SK-N-SH (cell line): Measurements from ENCODE around the gene DNAJC4. TPM values are rescaled to one million over a fixed set of nuclear protein-coding genes. Genes with fewer than 3 reads are reported as not detected.
A peak's percentile ranks its signal among the peaks of the same experiment; 100 is the strongest.

ENCODE experiments used
- CTCF ChIA-PET: fragments of 300-600, 350-600 bp; formaldehyde crosslinking; extraction: SDS; loops from one replicate; lab custom pipeline; 2021; lab: Yijun Ruan, JAX
- POLR2A ChIA-PET: fragments of 350-600 bp; sonication (Branson Sonifier 250); formaldehyde crosslinking; extraction: SDS; loops from one replicate; lab custom pipeline; 2020; ENCODE audit warnings: antibody characterized with exemption, inconsistent platforms; lab: Yijun Ruan, JAX
- DNase-seq: peaks from one replicate; pipeline ENCODE4 v3.0.0; 2012
- H2AFZ ChIP-seq: fragments of 200-600 bp; sonication (generic); 2 replicates; pipeline ENCODE4 v1.8.1; 2016; ENCODE audit warnings: antibody characterized with exemption, mild to moderate bottlenecking, low read depth
- H3F3A ChIP-seq: fragments of 200-600 bp; sonication (generic); replicated peaks from 2 replicates; pipeline ENCODE3; 2016; ENCODE audit warnings: antibody characterized with exemption, mild to moderate bottlenecking; ENCODE audit not compliant: insufficient read depth
- H3K27ac ChIP-seq, 2 experiments: fragments of 200-500 bp in 1 of 2; fragments of 200-600 bp in 1 of 2; sonication (Bioruptor generic) in 1 of 2; sonication (generic), shearing (Covaris generic) in 1 of 2; 2 replicates each; pipeline versions ENCODE4 v1.5.1 to v1.6.1; 2014 to 2016; ENCODE audit warnings: low read depth in 2 of 2, inconsistent platforms in 1 of 2, low read length in 1 of 2, mild to moderate bottlenecking in 1 of 2, mixed read lengths in 1 of 2
- H3K27me3 ChIP-seq: fragments of 200-600 bp; sonication (generic), shearing (Covaris generic); 2 replicates; pipeline ENCODE4 v1.6.1; 2016; ENCODE audit warnings: mixed run types; ENCODE audit not compliant: insufficient read depth
- H3K36me3 ChIP-seq, 2 experiments: fragments of 200-500 bp in 1 of 2; fragments of 200-600 bp in 1 of 2; sonication (Bioruptor generic) in 1 of 2; sonication (generic) in 1 of 2; replicated peaks in 1 of 2; 2 replicates each; pipeline versions ENCODE3 to v1.5.1; 2014 to 2016; ENCODE audit warnings: low read length in 1 of 2, mild to moderate bottlenecking in 1 of 2; ENCODE audit not compliant: insufficient read depth in 2 of 2, control insufficient read depth in 1 of 2
- H3K4me1 ChIP-seq, 2 experiments: fragments of 200-500 bp in 1 of 2; fragments of 200-600 bp in 1 of 2; sonication (Bioruptor generic) in 1 of 2; sonication (generic), shearing (Covaris generic) in 1 of 2; 2 replicates each; pipeline versions ENCODE4 v1.5.1 to v1.6.1; 2014 to 2016; ENCODE audit warnings: low read depth in 1 of 2, low read length in 1 of 2, mixed run types in 1 of 2; ENCODE audit not compliant: insufficient read depth in 2 of 2, control insufficient read depth in 1 of 2
- H3K4me2 ChIP-seq: fragments of 200-600 bp; sonication (generic), shearing (Covaris generic); 2 replicates; pipeline ENCODE4 v1.6.1; 2017; ENCODE audit warnings: mixed run types
- H3K4me3 ChIP-seq, 2 experiments: fragments of 200-500 bp in 1 of 2; fragments of 200-600 bp in 1 of 2; sonication (Bioruptor generic) in 1 of 2; sonication (generic), shearing (Covaris generic) in 1 of 2; 2 replicates each; pipeline versions ENCODE4 v1.5.1 to v1.8.1; 2014 to 2016; ENCODE audit warnings: low read depth in 2 of 2, inconsistent platforms in 1 of 2, low read length in 1 of 2, mild to moderate bottlenecking in 1 of 2, mixed read lengths in 1 of 2, moderate library complexity in 1 of 2
- H3K79me2 ChIP-seq: fragments of 200-600 bp; sonication (generic); 2 replicates; pipeline ENCODE4 v1.8.1; 2017; ENCODE audit warnings: mild to moderate bottlenecking; ENCODE audit not compliant: insufficient read depth
- H3K9ac ChIP-seq: fragments of 200-600 bp; sonication (generic); 2 replicates; pipeline ENCODE4 v1.6.1; 2017; ENCODE audit warnings: mixed run types
- H3K9me2 ChIP-seq: fragments of 200-600 bp; sonication (generic); 2 replicates; pipeline ENCODE4 v1.6.1; 2017; ENCODE audit warnings: mixed run types
- H3K9me3 ChIP-seq: fragments of 200-600 bp; sonication (generic); 2 replicates; pipeline ENCODE4 v1.6.1; 2017; ENCODE audit warnings: mixed run types, mild to moderate bottlenecking, moderate library complexity
- H4K20me1 ChIP-seq: fragments of 200-600 bp; sonication (generic); 2 replicates; pipeline ENCODE4 v1.6.1; 2017; ENCODE audit warnings: mild to moderate bottlenecking, mixed run types; ENCODE audit not compliant: insufficient read depth
- CHD2 ChIP-seq: fragments of 150-350 bp; IDR thresholded peaks from 2 replicates; pipeline ENCODE4 v1.6.1; 2018; ENCODE audit warnings: low read length; ENCODE audit not compliant: partially characterized antibody
- ELF1 ChIP-seq: IDR thresholded peaks from 2 replicates; pipeline ENCODE4 v1.4.0; 2012
- EP300 ChIP-seq, 2 experiments: IDR thresholded peaks; 2 replicates each; pipeline versions ENCODE4 v1.4.0 to v1.6.1; 2012; ENCODE audit warnings: borderline replicate concordance in 1 of 2, low read depth in 1 of 2, low read length in 1 of 2
- EZH2phosphoT487 ChIP-seq: fragments of 200-600 bp; sonication (generic); IDR thresholded peaks from 2 replicates; pipeline ENCODE4 v1.6.1; 2017; ENCODE audit warnings: low read depth, mixed run types, mild to moderate bottlenecking, antibody characterized with exemption, moderate library complexity, borderline replicate concordance
- FOSL2 ChIP-seq: IDR thresholded peaks from 2 replicates; pipeline ENCODE4 v1.4.0; 2012; ENCODE audit warnings: low read depth, mild to moderate bottlenecking, moderate library complexity, borderline replicate concordance
- FOXJ3 ChIP-seq: sonication (generic); formaldehyde crosslinking; IDR thresholded peaks from 2 replicates; pipeline ENCODE4 v1.5.1; 2020; ENCODE audit warnings: mild to moderate bottlenecking, missing genetic modification reagents
- GABPA ChIP-seq: IDR thresholded peaks from 2 replicates; pipeline ENCODE4 v1.4.0; 2012; ENCODE audit warnings: low read depth, mild to moderate bottlenecking
- JUND ChIP-seq: IDR thresholded peaks from 2 replicates; pipeline ENCODE4 v1.4.0; 2012
- MEF2A ChIP-seq: IDR thresholded peaks from 2 replicates; pipeline ENCODE4 v1.4.0; 2012; ENCODE audit warnings: low read depth, borderline replicate concordance
- MXI1 ChIP-seq: IDR thresholded peaks from 2 replicates; pipeline ENCODE4 v1.6.1; 2012; ENCODE audit warnings: mild to moderate bottlenecking, low read depth, low read length, improper control_type of control experiment
- NRF1 ChIP-seq: IDR thresholded peaks from 2 replicates; pipeline ENCODE4 v1.6.1; 2012; ENCODE audit warnings: low read depth, mild to moderate bottlenecking, low read length
- POLR2AphosphoS5 ChIP-seq: IDR thresholded peaks from 2 replicates; pipeline ENCODE4 v1.6.1; 2012; ENCODE audit warnings: low read depth, low read length
- RAD21 ChIP-seq: IDR thresholded peaks from 2 replicates; pipeline ENCODE4 v1.6.1; 2012; ENCODE audit warnings: mild to moderate bottlenecking, low read length
- RCOR1 ChIP-seq: fragments of 150-350 bp; IDR thresholded peaks from 2 replicates; pipeline ENCODE4 v1.6.1; 2017; ENCODE audit warnings: antibody characterized with exemption, low read length
- TCF12 ChIP-seq: IDR thresholded peaks from 2 replicates; pipeline ENCODE4 v1.4.0; 2012
- USF2 ChIP-seq: fragments of 150-350 bp; IDR thresholded peaks from 2 replicates; pipeline ENCODE4 v1.6.1; 2017; ENCODE audit warnings: antibody characterized with exemption, low read length, low read depth, borderline replicate concordance
- YY1 ChIP-seq: IDR thresholded peaks from 2 replicates; pipeline ENCODE4 v1.4.0; 2012; ENCODE audit warnings: low read depth, mild to moderate bottlenecking
- ZBTB33 ChIP-seq: IDR thresholded peaks from 2 replicates; pipeline ENCODE4 v1.4.0; 2012; ENCODE audit warnings: low read depth, borderline replicate concordance
- WGBS: methylation state at CpG from one replicate; pipeline ENCODE4 v1.1.6; 2017; ENCODE audit warnings: low lambda C conversion rate; 5-methylcytosine and 5-hydroxymethylcytosine counted together
- polyA plus RNA-seq, 3 experiments: library from polyadenylated mRNA; depleted of rRNA; stranded (reverse); fragments of >200 nt; gene quantifications; 2 replicates each; pipeline ENCODE4 v1.2.3, GENCODE V29; 2012
- TF ChIP-seq, protein P1 (sequence below): IDR thresholded peaks from 2 replicates; pipeline ENCODE4 v1.4.0; 2012; ENCODE audit warnings: low read depth
- TF ChIP-seq, protein P2 (sequence below): IDR thresholded peaks from 2 replicates; pipeline ENCODE4; 2012

Gene DNAJC4
- polyA plus RNA-seq, 1 of the 3 experiments (the other 2 are of a cell fraction): 52.1 TPM

DNA sequence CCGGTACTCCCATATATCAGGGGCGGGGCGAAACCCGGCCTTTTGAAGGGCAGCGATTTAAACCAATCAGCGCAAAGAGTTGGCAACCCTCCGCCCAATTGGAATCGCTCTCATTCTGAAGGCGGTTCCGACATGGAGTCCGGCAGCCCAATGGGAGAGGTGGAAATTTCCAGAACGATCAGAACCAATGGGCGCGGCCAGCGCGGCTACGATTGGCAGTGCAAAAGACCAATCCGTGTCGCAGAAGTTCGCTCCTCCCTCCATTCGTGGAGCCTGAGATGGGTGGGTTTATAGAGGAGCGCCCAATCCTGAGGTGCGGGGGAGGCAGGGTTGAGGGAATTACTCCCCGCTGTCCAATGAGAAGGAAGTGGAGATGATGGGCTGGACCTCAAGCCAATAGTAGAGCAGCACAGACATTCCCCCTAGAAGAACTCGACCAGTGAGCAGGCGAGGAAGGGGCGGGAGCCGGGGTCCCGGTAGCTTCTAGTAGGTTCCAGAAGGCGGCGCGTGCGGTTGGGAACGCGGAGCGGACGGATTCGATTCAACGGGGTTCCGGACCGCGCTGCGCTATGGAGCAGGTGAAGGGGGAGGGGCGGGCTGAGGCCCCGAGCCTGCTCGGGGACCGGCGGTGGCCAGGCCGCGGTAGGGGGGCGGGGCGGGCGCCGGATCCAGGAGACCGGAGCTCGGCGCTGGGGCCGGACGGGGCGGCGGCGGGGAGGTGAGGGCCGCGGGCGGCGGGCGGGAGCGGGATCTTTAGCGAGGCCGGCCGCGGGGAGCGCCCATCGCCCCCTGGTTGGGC lies 44.5 kb upstream of the DNAJC4 start, which contains the start of gene STIP1 (continued):
- TF ChIP-seq, protein P1, sequence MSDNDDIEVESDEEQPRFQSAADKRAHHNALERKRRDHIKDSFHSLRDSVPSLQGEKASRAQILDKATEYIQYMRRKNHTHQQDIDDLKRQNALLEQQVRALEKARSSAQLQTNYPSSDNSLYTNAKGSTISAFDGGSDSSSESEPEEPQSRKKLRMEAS: peak; percentile 97
- peak in 1 of 2 experiments; percentile 85; a peak in 2 of 4 replicates for TF ChIP-seq EP300 (IDR thresholded peaks at IDR 0.05; ENCODE audit: borderline replicate concordance in 1 of 2, low read depth in 1 of 2, low read length in 1 of 2)
- peak; percentile 66; the same call in 1 of the 2 replicates for TF ChIP-seq GABPA
- TF ChIP-seq ELF1: peak; percentile 67
- TF ChIP-seq YY1: 0 out of 2 replicates have a peak, but pooled peaks have one; percentile 6
- TF ChIP-seq TCF12: no peak
- TF ChIP-seq, protein P2, sequence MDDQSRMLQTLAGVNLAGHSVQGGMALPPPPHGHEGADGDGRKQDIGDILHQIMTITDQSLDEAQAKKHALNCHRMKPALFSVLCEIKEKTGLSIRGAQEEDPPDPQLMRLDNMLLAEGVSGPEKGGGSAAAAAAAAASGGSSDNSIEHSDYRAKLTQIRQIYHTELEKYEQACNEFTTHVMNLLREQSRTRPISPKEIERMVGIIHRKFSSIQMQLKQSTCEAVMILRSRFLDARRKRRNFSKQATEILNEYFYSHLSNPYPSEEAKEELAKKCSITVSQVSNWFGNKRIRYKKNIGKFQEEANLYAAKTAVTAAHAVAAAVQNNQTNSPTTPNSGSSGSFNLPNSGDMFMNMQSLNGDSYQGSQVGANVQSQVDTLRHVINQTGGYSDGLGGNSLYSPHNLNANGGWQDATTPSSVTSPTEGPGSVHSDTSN: peak; percentile 99
- TF ChIP-seq MEF2A: no peak
- TF ChIP-seq POLR2AphosphoS5: peak; percentile 83; the same call in 1 of the 2 replicates
- no peak for TF ChIP-seq JUND
- TF ChIP-seq ZBTB33: no peak
- peak; percentile 81 for TF ChIP-seq MXI1
- TF ChIP-seq, all 33 proteins: peak for 14

GRCh38 chr11:64186492-64187165 lies 43.7 kb upstream of the DNAJC4 start:
- Histone ChIP-seq H3K9ac (no peak overlapping the region), H3K36me3 (peaks cover 0 to 8% of the 10 kb centered on the region in 2 experiments), H4K20me1 (peaks cover 27% of the 10 kb centered on the region), H3K4me2 (no peak overlapping the region), H3K27ac (peak overlapping the region in 1 of 2 experiments; percentile 64; a peak in 2 of 4 replicates), H3K4me3 (no peak overlapping the region), H2AFZ (no peak overlapping the region), H3K9me2 (no peaks in the 10 kb centered on the region), H3K4me1 (peaks cover 3 to 17% of the 10 kb centered on the region in 2 experiments; a peak in 1 of 4 replicates), H3K9me3 (no peaks in the 10 kb centered on the region), H3F3A (peaks cover 12% of the 10 kb centered on the region)
- DNase-seq: no peak
- POLR2A ChIA-PET: interaction anchor here (1.0 to 1.9 kb wide), 6 partner anchors 14 to 85 kb away, joined by 3 to 8 read pairs (median 5); partner anchors contain the start of gene NUDT22
- WGBS: 4% methylated on average over 18 of the region's 48 CpGs
- TF ChIP-seq FOXJ3 (CRISPR knock-in tag): no peak
- TF ChIP-seq EP300 (IDR thresholded peaks at IDR 0.05; ENCODE audit: borderline replicate concordance in 1 of 2, low read depth in 1 of 2, low read length in 1 of 2): no peak
- TF ChIP-seq NRF1: no peak
- no peak for TF ChIP-seq EZH2phosphoT487
- no peak for TF ChIP-seq CHD2
- TF ChIP-seq RAD21: no peak
- no peak for TF ChIP-seq YY1
- TF ChIP-seq, protein P2: no peak
- no peak for TF ChIP-seq RCOR1
- TF ChIP-seq FOSL2: no peak
- TF ChIP-seq USF2: no peak
- TF ChIP-seq, all 33 proteins: peak for 0
- H3K27me3 ChIP-seq: no peaks in the 10 kb centered on the region
- peaks cover 30% of the 10 kb centered on the region for H3K79me2 ChIP-seq
- CTCF ChIA-PET: interaction anchor here (0.9 to 2.1 kb wide), 6 partner anchors 8 to 45 kb away, joined by 3 to 7 read pairs (median 4); partner anchors contain the start of genes FERMT3, NUDT22 and TRPT1
